ENCODE measurements around the gene PLXNA2. TPM values are rescaled to one million over a fixed set of nuclear protein-coding genes. Genes with fewer than 3 reads are reported as not detected.

The PLXNA2 gene
- total and polyA plus RNA-seq, 2 donors (not counting 3 experiments of a cell fraction or from before 2014, with no cell fraction given) = 42.6 to 229 TPM

GRCh38 chr1:208188607-208189006 lies 55.6 kb downstream of the PLXNA2 start:
- peaks cover 14 to 16% of the 10 kb centered on the region in 2 experiments for H3K36me3 ChIP-seq (ENCODE audit: control insufficient read depth in 2 of 2, extremely low read depth in 1 of 2, insufficient read depth in 2 of 2, low read length in 2 of 2)
- no peaks in the 10 kb centered on the region for H3K9me3 ChIP-seq (replicated peaks; ENCODE audit: control insufficient read depth, insufficient read depth, low read length)
- no peaks in the 10 kb centered on the region for H4K20me1 ChIP-seq (replicated peaks; ENCODE audit: control insufficient read depth, extremely low read depth, insufficient read depth, low read length)
- no peaks in the 10 kb centered on the region for H3K27me3 ChIP-seq (ENCODE audit: control insufficient read depth in 2 of 2, insufficient read depth in 2 of 2, low read length in 2 of 2)
- ChIA-PET CTCF (interaction anchor here (1.5 to 2.4 kb wide), 2 partner anchors 47 to 56 kb away, joined by 5 to 8 read pairs; no protein-coding TSS in a partner anchor), POLR2A (no interaction called here)
- H3K4me1 ChIP-seq (ENCODE audit: control insufficient read depth, extremely low read depth, insufficient read depth, low read length) = peaks cover 29% of the 10 kb centered on the region
- DNase-seq (ENCODE audit: low read depth, low spot score) = no peak
- FAIRE-seq = no peak
- no peak overlapping the region for H3K27ac ChIP-seq (ENCODE audit: insufficient read depth, low read depth, low read length)
- BruUV-seq (replicated peaks) = no TSS peak
- TF ChIP-seq EZH2 (IDR thresholded peaks at IDR 0.05; ENCODE audit: borderline replicate concordance, low read depth, low read length, severe bottlenecking) (no peak), JUN (IDR thresholded peaks at IDR 0.05; ENCODE audit: borderline replicate concordance, insufficient read depth, insufficient read length, low read depth) (no peak), MYC (IDR thresholded peaks at IDR 0.05; ENCODE audit: low read depth, low read length) (no peak), FOS (IDR thresholded peaks at IDR 0.05; ENCODE audit: borderline replicate concordance, insufficient read depth, low read length) (no peak), POLR2A (IDR thresholded peaks at IDR 0.05; ENCODE audit: low read depth, low read length) (no peak), POLR2AphosphoS5 (IDR thresholded peaks at IDR 0.05; ENCODE audit: insufficient read depth, low read depth, low read length) (no peak)
- TF ChIP-seq, protein P1, sequence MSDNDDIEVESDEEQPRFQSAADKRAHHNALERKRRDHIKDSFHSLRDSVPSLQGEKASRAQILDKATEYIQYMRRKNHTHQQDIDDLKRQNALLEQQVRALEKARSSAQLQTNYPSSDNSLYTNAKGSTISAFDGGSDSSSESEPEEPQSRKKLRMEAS (IDR thresholded peaks at IDR 0.05; ENCODE audit: insufficient read depth, insufficient read length) = no peak
- TF ChIP-seq, protein P2, sequence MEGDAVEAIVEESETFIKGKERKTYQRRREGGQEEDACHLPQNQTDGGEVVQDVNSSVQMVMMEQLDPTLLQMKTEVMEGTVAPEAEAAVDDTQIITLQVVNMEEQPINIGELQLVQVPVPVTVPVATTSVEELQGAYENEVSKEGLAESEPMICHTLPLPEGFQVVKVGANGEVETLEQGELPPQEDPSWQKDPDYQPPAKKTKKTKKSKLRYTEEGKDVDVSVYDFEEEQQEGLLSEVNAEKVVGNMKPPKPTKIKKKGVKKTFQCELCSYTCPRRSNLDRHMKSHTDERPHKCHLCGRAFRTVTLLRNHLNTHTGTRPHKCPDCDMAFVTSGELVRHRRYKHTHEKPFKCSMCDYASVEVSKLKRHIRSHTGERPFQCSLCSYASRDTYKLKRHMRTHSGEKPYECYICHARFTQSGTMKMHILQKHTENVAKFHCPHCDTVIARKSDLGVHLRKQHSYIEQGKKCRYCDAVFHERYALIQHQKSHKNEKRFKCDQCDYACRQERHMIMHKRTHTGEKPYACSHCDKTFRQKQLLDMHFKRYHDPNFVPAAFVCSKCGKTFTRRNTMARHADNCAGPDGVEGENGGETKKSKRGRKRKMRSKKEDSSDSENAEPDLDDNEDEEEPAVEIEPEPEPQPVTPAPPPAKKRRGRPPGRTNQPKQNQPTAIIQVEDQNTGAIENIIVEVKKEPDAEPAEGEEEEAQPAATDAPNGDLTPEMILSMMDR (IDR thresholded peaks at IDR 0.05; ENCODE audit: extremely low read depth in 1 of 2, insufficient read depth in 1 of 2, low read depth in 1 of 2, low read length in 2 of 2) = no peak
- no peaks in the 10 kb centered on the region for H3K9me1 ChIP-seq (replicated peaks; ENCODE audit: control insufficient read depth, extremely low read depth, insufficient read depth, low read length)
- intact Hi-C loops (cut with micrococcal nuclease) = no loop called here
- no peak overlapping the region for H3K4me3 ChIP-seq (replicated peaks in 1 of 3; ENCODE audit: insufficient read depth in 1 of 3, low read depth in 1 of 3, low read length in 3 of 3)
- H3K9ac ChIP-seq (replicated peaks; ENCODE audit: extremely low read depth, insufficient read depth, low read length) = no peak overlapping the region
- no peak overlapping the region for H2AFZ ChIP-seq (ENCODE audit: low read depth, low read length)
- no peak overlapping the region for H3K4me2 ChIP-seq (ENCODE audit: insufficient read depth, low read length)
- dilution Hi-C loops (cut with MboI; ENCODE audit: extremely low pct_ligation_motif_present, low sequenced_read_pairs) = no loop called here
- peaks cover 90% of the 10 kb centered on the region for H3K79me2 ChIP-seq (ENCODE audit: control insufficient read depth, insufficient read depth, low read length)
